ENCODE results near the gene COMMD7.
A peak's percentile ranks its signal among the peaks of the same experiment; 100 is the strongest.
"Not testable (repeated sequence)": the region's sequence is repeated elsewhere in the genome, so short reads cannot be mapped to it uniquely, and the experiment has no call there.

The COMMD7 gene

GRCh38 chr20:32728435-32728834 lies 14.8 kb downstream of the COMMD7 start:
- DNase-seq, result not testable (repeated sequence)

GRCh38 chr20:32727683-32728082 lies 15.6 kb downstream of the COMMD7 start:
- no peak for DNase-seq

GRCh38 chr20:32718749-32719348 lies 24.4 kb downstream of the COMMD7 start:
- no peak for DNase-seq

- DNase-seq, result no peak
These were observed 31.9 kb downstream of the COMMD7 start for GRCh38 chr20:32711346-32711745.

GRCh38 chr20:32709632-32710121 lies 33.6 kb downstream of the COMMD7 start:
- no peak for DNase-seq

GRCh38 chr20:32709029-32709631 lies 34.1 kb downstream of the COMMD7 start:
- not testable (repeated sequence) for DNase-seq

- no peak for DNase-seq
These were observed 35.3 kb downstream of the COMMD7 start for GRCh38 chr20:32707691-32708581.

GRCh38 chr20:32706486-32706885 lies 36.8 kb downstream of the COMMD7 start:
- DNase-seq, result no peak

GRCh38 chr20:32702706-32703425 lies 40.4 kb downstream of the COMMD7 start:
- DNase-seq, result no peak

- no peak for DNase-seq
These were observed 45.7 kb downstream of the COMMD7 start for GRCh38 chr20:32697608-32698007.

GRCh38 chr20:32695089-32695488 lies 48.2 kb downstream of the COMMD7 start:
- no peak for DNase-seq

- DNase-seq, result not testable (repeated sequence)
These were observed 54.3 kb downstream of the COMMD7 start for GRCh38 chr20:32688966-32689365.

GRCh38 chr20:32687180-32687532 lies 56.1 kb downstream of the COMMD7 start:
- no peak for DNase-seq

GRCh38 chr20:32686530-32687179 lies 56.6 kb downstream of the COMMD7 start:
- DNase-seq, result no peak

- peak; percentile 44 to 51 for DNase-seq
These were observed 57.4 kb downstream of the COMMD7 start for GRCh38 chr20:32685541-32686529.

GRCh38 chr20:32682508-32682987 lies 60.7 kb downstream of the COMMD7 start:
- no peak for DNase-seq

GRCh38 chr20:32681175-32682084 lies 61.8 kb downstream of the COMMD7 start:
- peak in 1 of 2 donors; percentile 21 for DNase-seq

GRCh38 chr20:32680544-32681174 lies 62.6 kb downstream of the COMMD7 start:
- DNase-seq, result no peak

GRCh38 chr20:32678948-32679347 lies 64.3 kb downstream of the COMMD7 start:
- no peak for DNase-seq

All from inflammatory macrophage treated with lipopolysaccharide for 1 hour (primary cell).